ENCODE data around the gene PLCXD3. TPM values are rescaled to one million over a fixed set of nuclear protein-coding genes. Genes with fewer than 3 reads are reported as not detected.

Gene PLCXD3
- total and polyA plus RNA-seq, 2 experiments from 2014 or later = 0.13 to 0.22 TPM

DNA sequence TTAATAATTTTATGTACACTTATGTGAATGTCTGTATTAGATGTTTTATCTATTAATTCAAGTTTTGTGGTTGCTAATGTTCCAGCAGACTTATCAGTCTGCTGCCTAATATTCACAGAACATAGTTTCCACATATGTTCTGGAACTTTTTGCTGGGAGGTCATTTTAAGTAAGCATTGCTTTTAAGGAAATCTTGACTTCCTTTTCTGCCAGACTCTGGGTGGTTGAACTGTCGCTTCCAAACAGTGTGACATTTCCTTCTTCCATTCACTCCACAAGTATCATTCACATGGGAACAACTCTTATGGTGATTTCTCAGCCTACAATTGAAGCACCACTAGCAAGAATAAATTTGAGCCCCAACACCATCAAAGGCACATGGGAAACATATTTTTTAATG is 82.9 kb downstream of the PLCXD3 start:
- H3K27ac ChIP-seq = no peak overlapping the region
- WGBS, 2 experiments (ENCODE audit: low coverage in 1 of 2, low lambda C conversion rate in 2 of 2, missing lambda C conversion rate in 2 of 2) = 52 to 64% methylated on average over 1 of the region's 1 CpG
- H3K79me2 ChIP-seq (ENCODE audit: insufficient read depth) = no peaks in the 10 kb centered on the region
- no peaks in the 10 kb centered on the region for H3K27me3 ChIP-seq (replicated peaks; ENCODE audit: insufficient read depth)
- no peaks in the 10 kb centered on the region for H3K4me1 ChIP-seq (ENCODE audit: insufficient read depth)
- no peaks in the 10 kb centered on the region for H3K9me2 ChIP-seq (ENCODE audit: insufficient read depth)
- H4K20me1 ChIP-seq (ENCODE audit: insufficient read depth) = no peaks in the 10 kb centered on the region
- no peak overlapping the region for H3K4me3 ChIP-seq
- no peaks in the 10 kb centered on the region for H3K9me3 ChIP-seq (ENCODE audit: low read depth)
- no peak for DNase-seq
- H3F3A ChIP-seq (ENCODE audit: insufficient read depth) = no peaks in the 10 kb centered on the region
- H3K36me3 ChIP-seq (ENCODE audit: low read depth) = no peaks in the 10 kb centered on the region
- in situ Hi-C loops (cut with MboI) = no loop called here
- H2AFZ ChIP-seq = no peak overlapping the region
- no peak overlapping the region for H3K9ac ChIP-seq
- TF ChIP-seq EZH2 (IDR thresholded peaks at IDR 0.05; ENCODE audit: insufficient read depth, poor library complexity, severe bottlenecking) (no peak), EZH2phosphoT487 (IDR thresholded peaks at IDR 0.05; ENCODE audit: insufficient read depth, low read depth) (no peak)
- no peak overlapping the region for H3K4me2 ChIP-seq (ENCODE audit: unreplicated experiment)

DNA sequence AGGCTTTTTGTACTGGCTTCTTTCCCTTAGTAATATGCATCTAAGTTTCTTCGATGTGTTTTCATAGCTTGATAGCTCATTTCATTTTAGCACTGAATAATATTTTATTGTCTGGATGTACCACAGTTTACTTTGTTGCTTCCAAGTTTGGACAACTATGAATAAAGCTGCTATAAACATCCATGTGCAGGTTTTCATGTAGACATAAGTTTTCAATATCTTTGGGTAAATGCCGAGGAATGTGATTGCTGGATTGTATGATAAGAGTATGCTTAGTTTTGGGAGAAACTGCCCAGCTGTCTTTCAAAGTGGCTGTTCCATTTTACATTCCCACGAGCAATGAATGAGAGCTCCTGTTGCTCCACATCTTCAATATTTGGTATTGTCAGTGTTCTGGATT is 84.7 kb downstream of the PLCXD3 start:
- no peaks in the 10 kb centered on the region for H3F3A ChIP-seq (ENCODE audit: insufficient read depth)
- H3K4me2 ChIP-seq (ENCODE audit: unreplicated experiment) = no peak overlapping the region
- H3K9me2 ChIP-seq (ENCODE audit: insufficient read depth) = no peaks in the 10 kb centered on the region
- H3K9me3 ChIP-seq (ENCODE audit: low read depth) = no peaks in the 10 kb centered on the region
- no peaks in the 10 kb centered on the region for H3K4me1 ChIP-seq (ENCODE audit: insufficient read depth)
- no peak for TF ChIP-seq EZH2 (IDR thresholded peaks at IDR 0.05; ENCODE audit: insufficient read depth, poor library complexity, severe bottlenecking)
- TF ChIP-seq EZH2phosphoT487 (IDR thresholded peaks at IDR 0.05; ENCODE audit: insufficient read depth, low read depth) = no peak
- 0 out of 2 replicates have a peak overlapping the region, but pooled peaks have one; percentile 26 for H2AFZ ChIP-seq
- DNase-seq = no peak
- H3K4me3 ChIP-seq = no peak overlapping the region
- H3K79me2 ChIP-seq (ENCODE audit: insufficient read depth) = no peaks in the 10 kb centered on the region
- no peaks in the 10 kb centered on the region for H4K20me1 ChIP-seq (ENCODE audit: insufficient read depth)
- H3K27ac ChIP-seq = no peak overlapping the region
- WGBS, 2 experiments (ENCODE audit: low coverage in 1 of 2, low lambda C conversion rate in 2 of 2, missing lambda C conversion rate in 2 of 2) = 60 to 63% methylated on average over 3 of the region's 3 CpGs
- no peak overlapping the region for H3K9ac ChIP-seq
- H3K27me3 ChIP-seq (replicated peaks; ENCODE audit: insufficient read depth) = no peaks in the 10 kb centered on the region
- in situ Hi-C loops (cut with MboI) = no loop called here
- H3K36me3 ChIP-seq (ENCODE audit: low read depth) = no peaks in the 10 kb centered on the region

DNA sequence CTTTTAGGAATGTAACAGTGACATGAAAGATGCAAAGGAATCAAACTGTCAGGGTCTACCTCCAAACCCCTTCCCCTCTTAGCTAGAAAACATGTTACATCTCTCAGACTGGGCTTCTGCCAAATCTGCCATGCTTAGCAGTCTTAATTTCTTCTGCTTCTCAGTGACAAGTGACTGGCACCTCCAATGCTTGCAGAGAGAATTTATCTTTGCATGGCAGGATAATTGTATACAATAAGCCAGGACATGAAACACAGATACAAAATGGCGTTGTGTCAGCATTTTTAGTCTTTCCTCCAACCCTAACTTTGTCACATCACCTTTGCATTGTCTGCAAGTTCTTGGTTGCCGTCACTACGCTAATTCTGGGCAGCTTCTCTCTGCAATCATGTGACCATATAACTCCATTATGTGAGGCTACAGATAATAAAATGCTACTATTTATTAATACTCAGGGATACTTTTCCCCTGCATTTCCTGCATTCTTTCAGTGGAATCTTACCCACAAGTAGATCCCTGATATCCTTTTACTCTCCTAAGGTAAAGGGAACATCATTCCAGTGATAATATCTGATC is 89.8 kb downstream of the PLCXD3 start:
- in situ Hi-C loops (cut with MboI) = no loop called here
- H3K9me2 ChIP-seq (ENCODE audit: insufficient read depth) = no peaks in the 10 kb centered on the region
- H3K27ac ChIP-seq = no peak overlapping the region
- H3K79me2 ChIP-seq (ENCODE audit: insufficient read depth) = no peaks in the 10 kb centered on the region
- H3K36me3 ChIP-seq (ENCODE audit: low read depth) = no peaks in the 10 kb centered on the region
- DNase-seq = no peak
- 81 to 86% methylated on average over 3 of the region's 3 CpGs for WGBS, 2 experiments (ENCODE audit: low coverage in 1 of 2, low lambda C conversion rate in 2 of 2, missing lambda C conversion rate in 2 of 2)
- H3K4me1 ChIP-seq (ENCODE audit: insufficient read depth) = peaks cover 35% of the 10 kb centered on the region
- H2AFZ ChIP-seq = no peak overlapping the region
- no peaks in the 10 kb centered on the region for H3K27me3 ChIP-seq (replicated peaks; ENCODE audit: insufficient read depth)
- TF ChIP-seq EZH2phosphoT487 (IDR thresholded peaks at IDR 0.05; ENCODE audit: insufficient read depth, low read depth) (no peak), EZH2 (IDR thresholded peaks at IDR 0.05; ENCODE audit: insufficient read depth, poor library complexity, severe bottlenecking) (no peak)
- no peak overlapping the region for H3K4me2 ChIP-seq (ENCODE audit: unreplicated experiment)
- H3K4me3 ChIP-seq = no peak overlapping the region
- no peaks in the 10 kb centered on the region for H4K20me1 ChIP-seq (ENCODE audit: insufficient read depth)
- peaks cover 38% of the 10 kb centered on the region for H3F3A ChIP-seq (ENCODE audit: insufficient read depth)
- H3K9ac ChIP-seq = no peak overlapping the region
- H3K9me3 ChIP-seq (ENCODE audit: low read depth) = no peaks in the 10 kb centered on the region

DNA sequence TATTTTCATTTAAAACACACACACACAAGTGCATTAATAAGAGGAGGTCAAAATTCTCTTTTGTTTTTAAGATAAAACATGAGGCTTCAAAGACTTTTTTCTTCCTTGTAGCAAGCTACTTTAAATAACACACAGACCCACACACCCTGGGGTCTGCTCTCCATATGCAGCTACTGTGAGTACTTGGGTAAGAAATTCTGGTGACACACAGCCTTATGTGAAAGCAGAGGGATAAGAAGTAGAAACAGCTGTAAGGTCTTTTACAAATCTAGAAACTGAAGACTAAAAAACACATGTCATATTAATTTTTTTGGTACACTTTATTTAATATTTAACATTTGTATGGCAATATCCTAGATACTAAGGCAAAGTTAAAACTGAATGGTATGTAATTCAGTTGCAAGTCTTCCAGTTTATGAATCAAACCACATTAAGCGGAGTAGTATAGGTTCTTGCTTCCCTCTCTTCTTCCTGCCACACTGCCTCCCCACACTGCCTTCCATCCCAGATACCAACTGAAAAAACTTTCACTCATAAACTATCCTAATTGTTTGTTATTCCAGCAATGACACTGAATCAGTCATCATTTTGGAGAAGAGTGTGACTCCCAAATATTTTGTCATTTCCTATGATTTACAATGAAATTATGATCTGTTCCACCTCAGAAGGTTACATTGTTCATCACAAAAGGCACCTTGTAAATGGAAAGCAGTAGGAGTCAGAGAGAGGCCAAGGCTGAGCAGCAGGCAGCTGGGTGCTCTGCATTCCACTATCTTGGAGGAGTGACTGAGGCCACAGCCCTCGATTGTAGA is 92.0 kb downstream of the PLCXD3 start:
- Histone ChIP-seq H3K27ac (peak overlapping the region; percentile 44), H3K9me3 (ENCODE audit: low read depth) (no peaks in the 10 kb centered on the region), H3K27me3 (replicated peaks; ENCODE audit: insufficient read depth) (no peaks in the 10 kb centered on the region), H4K20me1 (ENCODE audit: insufficient read depth) (no peaks in the 10 kb centered on the region), H3K36me3 (ENCODE audit: low read depth) (no peaks in the 10 kb centered on the region), H3K4me3 (peak overlapping the region; percentile 23; the same call in 1 of the 2 replicates), H3K79me2 (ENCODE audit: insufficient read depth) (no peaks in the 10 kb centered on the region), H3F3A (ENCODE audit: insufficient read depth) (peaks cover 51% of the 10 kb centered on the region), H3K9me2 (ENCODE audit: insufficient read depth) (no peaks in the 10 kb centered on the region), H3K9ac (peak overlapping the region; percentile 3; the same call in 1 of the 2 replicates), H3K4me1 (ENCODE audit: insufficient read depth) (peaks cover 56% of the 10 kb centered on the region), H2AFZ (0 out of 2 replicates have a peak overlapping the region, but pooled peaks have one; percentile 11), H3K4me2 (ENCODE audit: unreplicated experiment) (peak overlapping the region; percentile 62)
- 35 to 37% methylated on average over 2 of the region's 2 CpGs for WGBS, 2 experiments (ENCODE audit: low coverage in 1 of 2, low lambda C conversion rate in 2 of 2, missing lambda C conversion rate in 2 of 2)
- in situ Hi-C loops (cut with MboI) = no loop called here
- TF ChIP-seq EZH2phosphoT487 (IDR thresholded peaks at IDR 0.05; ENCODE audit: insufficient read depth, low read depth) (no peak), EZH2 (IDR thresholded peaks at IDR 0.05; ENCODE audit: insufficient read depth, poor library complexity, severe bottlenecking) (no peak)
- peak; percentile 66 for DNase-seq

Data from GM23248 (cell line).